NK-92 treated with Interleukin-12 subunit alpha and Interleukin-12 subunit beta, amount 100 ng/mL, for 24 hours (cell line): Measurements from ENCODE around the gene PTPRN.
A peak's percentile ranks its signal among the peaks of the same experiment; 100 is the strongest.

Source experiments
- DNase-seq: peaks from one replicate; lab custom pipeline; 2025; lab: John Stamatoyannopoulos, UW

PTPRN gene

GRCh38 chr2:219308142-219309101 lies 779 bp downstream of the PTPRN start:
- no peak for DNase-seq

GRCh38 chr2:219306047-219306446 lies 3.2 kb downstream of the PTPRN start:
- no peak for DNase-seq

DNA sequence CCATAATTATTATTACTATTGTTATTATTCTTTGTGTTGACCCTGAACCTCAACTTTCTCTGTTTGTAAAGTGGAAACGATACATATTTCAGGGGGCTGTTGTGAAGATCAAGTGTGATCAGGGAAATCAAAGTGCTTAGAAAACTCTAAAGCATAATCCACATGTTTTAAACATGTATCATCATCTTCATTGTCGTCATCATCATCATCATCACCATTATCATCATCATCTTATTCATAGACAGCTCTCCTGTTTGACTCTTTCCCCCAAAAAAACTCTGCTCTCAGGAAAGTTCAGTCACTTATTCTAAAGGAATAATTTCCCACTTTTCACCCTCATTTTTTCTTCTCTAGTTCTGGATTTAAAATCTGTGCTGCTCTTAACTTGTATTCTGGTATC lies 5.0 kb downstream of the PTPRN start:
- DNase-seq: no peak

DNA sequence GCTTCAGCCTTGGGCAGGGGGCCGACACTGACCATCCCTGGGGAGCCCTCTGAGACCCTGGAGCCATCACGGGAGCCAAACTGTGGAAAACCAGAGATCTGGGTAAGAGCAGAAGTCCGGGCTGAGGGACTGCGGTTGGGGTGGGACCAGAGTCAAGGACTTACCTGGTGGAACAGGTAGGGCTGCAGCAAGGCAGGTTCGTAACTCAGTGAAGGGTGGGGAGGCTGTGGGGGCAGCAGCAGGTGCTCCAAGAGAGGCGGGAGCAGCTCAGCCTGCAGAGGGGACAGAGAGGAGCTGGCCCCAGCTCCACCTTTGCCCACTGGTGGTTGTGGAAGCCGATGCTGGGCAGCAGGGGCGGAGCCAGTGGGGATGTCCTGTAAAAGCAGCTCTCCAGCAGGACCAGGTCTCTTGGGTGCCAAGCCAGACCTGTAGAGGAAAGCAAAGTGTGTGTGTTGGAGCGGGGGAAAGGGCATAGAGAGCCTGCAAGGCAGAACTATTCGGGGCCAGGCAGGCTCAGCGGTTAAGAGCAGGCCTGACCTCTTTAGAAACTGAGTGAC lies 6.7 kb downstream of the PTPRN start:
- DNase-seq: no peak

DNA sequence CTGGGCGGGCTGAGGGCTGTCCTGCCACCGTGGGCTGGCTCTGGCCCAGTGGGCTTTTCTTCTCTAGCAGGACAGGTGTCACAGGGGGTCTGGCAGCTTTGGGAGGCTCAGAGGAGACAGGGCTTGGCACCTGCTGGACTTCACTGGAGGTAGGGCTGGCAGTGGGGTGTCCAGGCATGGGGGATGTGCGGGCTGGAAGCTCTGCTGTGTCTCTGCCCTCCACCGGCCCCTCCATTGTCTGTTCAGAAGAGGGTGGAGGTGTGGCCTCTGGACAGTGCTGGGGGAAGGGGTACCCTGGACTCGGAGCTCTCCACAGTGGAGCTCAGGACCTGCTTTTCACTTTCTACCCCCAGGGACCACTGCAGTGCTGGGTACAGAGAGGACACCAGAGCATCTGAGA lies 9.2 kb downstream of the PTPRN start:
- no peak for DNase-seq

DNA sequence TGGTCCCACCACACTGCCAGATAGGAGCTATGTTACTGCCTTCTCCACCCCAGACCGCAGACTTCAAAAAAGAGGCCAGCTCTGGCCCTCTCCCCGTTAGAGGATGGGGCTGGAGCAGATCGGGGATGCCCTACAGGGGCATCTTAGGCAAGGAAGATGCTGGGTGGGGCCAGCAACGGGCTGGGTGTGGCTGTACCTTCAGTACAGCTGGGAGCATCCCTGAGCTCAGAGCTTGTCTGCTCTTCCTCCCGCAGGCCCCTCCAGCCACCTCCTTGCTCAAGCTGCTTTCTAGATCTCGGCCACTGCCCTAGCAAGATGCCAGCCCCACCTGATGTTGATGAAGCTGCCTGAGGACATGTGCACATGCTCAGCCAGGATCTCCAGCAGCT lies 9.8 kb downstream of the PTPRN start:
- DNase-seq: no peak

- peak; percentile 59 for DNase-seq
Observed at GRCh38 chr2:219298759-219299371, 10.3 kb downstream of the PTPRN start.

DNA sequence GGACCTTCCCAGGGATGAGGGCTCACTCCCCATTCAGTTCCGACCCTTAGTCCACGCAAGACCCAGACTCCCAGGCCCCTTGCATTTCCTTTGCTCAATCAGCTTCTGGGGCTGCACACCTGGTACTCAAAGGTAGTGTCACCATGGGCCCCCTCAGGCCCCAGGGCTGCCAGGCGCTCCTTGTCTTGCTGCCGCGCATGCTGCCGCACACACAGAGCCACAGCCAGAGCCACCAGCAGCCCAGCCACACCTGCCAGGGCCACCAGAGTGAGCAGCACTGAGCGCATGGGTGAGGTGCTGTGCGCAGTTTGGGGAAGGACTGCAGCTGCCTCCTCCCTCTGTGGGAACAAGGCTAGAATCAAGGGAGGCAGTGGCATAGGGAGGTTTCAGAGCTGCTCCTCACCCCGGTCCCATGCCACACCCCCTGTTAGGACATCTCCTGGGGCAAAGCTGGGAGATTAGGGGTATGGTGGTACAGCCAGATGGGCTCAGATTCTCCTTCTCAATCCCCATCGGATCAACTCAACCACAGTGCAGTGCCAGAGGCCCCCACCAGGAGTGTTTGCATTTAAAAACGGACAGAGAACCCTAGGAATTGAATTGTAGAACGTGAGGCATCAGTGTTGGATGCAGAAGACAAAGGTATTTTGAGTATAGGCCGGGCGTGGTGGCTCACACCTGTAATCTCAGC lies 11.3 kb downstream of the PTPRN start:
- no peak for DNase-seq

GRCh38 chr2:219296631-219297391 lies 12.4 kb downstream of the PTPRN start:
- no peak for DNase-seq

- DNase-seq: no peak
Observed at GRCh38 chr2:219296142-219296541, 13.1 kb downstream of the PTPRN start.

- peak; percentile 68 for DNase-seq
Observed at GRCh38 chr2:219294356-219295351, 14.5 kb downstream of the PTPRN start.

GRCh38 chr2:219293736-219294231 lies 15.4 kb downstream of the PTPRN start:
- DNase-seq: no peak

- no peak for DNase-seq
Observed at GRCh38 chr2:219292616-219293015, 16.6 kb downstream of the PTPRN start.

- DNase-seq: no peak
Observed at GRCh38 chr2:219291910-219292490, 17.2 kb downstream of the PTPRN start.

DNA sequence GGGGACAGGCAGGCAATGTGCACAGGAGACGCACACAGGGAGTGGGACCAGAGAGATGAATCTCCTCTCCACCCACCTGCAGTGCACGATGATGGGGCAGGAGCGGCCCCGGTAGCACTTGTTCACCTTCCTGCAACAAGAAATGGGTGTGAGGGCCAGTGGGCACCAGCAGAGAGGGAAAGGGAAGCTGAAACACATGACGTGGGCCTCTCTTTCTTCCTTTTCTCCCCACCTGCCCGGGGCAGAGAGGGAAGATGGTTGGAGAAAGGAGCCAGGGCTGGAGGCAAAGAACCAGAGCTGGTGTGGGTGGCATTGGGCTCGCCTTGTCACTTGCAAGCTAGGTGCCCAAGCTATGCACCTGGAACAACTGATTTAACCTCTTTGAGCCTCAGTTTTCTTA lies 17.8 kb downstream of the PTPRN start:
- no peak for DNase-seq

DNA sequence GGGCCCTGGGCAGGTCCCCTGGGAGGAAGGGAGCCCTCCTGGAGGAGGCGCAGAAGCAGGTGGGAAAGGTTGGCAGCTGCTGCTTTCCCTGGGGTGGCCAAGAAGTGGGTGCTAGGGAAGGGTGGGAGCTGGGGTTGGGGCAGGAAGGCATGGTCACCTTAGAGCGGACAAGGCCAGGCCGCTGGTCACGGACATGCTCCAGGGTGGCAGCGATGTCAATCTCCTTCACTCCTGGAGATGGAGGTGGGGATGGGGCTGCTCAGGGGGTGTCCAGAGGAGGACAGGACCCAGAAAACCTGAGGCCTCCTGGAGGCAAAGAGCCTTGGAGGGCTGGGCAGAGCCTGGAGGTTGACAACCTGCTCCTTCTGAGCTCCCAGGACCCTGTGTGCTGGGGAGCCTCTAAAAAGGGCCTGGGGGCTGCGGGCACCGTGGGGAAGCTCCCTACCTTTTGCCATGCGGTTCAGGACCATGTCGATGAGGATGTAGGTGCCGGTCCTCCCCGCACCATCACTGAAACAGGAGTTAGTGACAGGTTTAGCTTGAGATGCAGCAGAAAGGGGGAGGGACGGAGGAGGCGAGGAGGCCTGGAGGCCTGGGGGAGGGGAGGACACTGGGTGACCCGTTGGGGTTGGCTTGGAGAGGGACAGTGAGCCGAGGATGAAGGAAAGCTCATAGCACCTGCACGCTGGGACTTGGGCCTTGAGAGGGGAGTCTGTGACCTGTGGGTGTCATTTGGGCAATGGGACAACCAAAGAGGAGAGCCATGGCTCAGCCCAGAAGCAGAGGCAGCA lies 18.6 kb downstream of the PTPRN start:
- no peak for DNase-seq

DNA sequence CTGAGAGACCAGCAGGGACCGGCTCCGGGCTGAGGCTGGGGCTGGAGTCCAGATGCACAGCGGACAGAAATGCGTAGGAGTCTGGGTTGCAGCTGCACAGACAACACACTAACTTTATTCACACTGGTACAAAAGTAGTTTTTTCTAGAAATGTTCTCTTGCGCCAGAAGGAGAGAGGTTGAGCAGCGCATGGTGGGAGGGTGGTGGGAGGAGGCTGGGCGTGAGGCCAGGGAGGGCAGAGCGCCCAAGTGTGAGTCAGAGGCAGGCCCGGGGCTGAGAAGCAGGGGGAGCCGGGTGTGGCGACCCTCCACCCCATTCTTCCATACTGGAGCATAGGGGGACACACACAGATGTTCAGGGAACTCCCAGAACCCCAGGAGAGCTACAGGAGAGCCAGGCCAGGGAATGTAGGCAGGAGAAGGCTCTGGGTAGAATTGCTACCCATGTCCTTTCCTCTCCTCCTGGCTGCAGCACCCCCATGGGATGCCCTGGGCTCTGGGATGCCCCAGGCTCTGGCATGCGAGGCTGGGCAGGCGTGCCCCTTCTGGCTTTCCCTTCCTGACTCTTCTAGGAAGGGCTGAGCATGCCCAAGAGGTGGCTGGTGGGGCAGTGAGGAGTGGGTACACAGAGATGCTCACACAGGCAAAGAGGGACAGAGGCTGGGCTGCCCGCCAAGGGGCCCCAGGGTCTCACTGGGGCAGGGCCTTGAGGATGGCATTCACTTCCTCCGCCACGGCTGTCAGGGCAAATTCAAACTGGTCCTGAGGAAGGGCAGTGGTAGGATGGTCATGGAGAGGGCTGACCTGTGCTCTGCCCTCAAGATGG lies 19.5 kb downstream of the PTPRN start:
- no peak for DNase-seq

- DNase-seq: no peak
Observed at GRCh38 chr2:219289195-219289536, 20.0 kb downstream of the PTPRN start.
